ENCODE data around the gene CPSF7.
"Not testable (repeated sequence)": the region's sequence is repeated elsewhere in the genome, so short reads cannot be mapped to it uniquely, and the experiment has no call there.

CPSF7 gene

GRCh38 chr11:61383859-61384258 is 45.9 kb downstream of the CPSF7 start:
- DNase-seq = not testable (repeated sequence)

GRCh38 chr11:61380884-61381283 is 48.9 kb downstream of the CPSF7 start:
- no peak for DNase-seq

- no peak for DNase-seq
These were observed 51.0 kb downstream of the CPSF7 start for GRCh38 chr11:61378713-61379313.

GRCh38 chr11:61377461-61378160 is 52.2 kb downstream of the CPSF7 start:
- DNase-seq = no peak

GRCh38 chr11:61375761-61376108 is 54.0 kb downstream of the CPSF7 start:
- DNase-seq = no peak

- no peak for DNase-seq
These were observed 56.9 kb downstream of the CPSF7 start for GRCh38 chr11:61372659-61373420.

GRCh38 chr11:61370349-61371005 is 59.3 kb downstream of the CPSF7 start:
- no peak for DNase-seq

GRCh38 chr11:61369372-61370348 is 60.1 kb downstream of the CPSF7 start:
- DNase-seq = no peak

GRCh38 chr11:61368646-61369045 is 61.1 kb downstream of the CPSF7 start:
- no peak for DNase-seq

GRCh38 chr11:61367406-61367805 is 62.4 kb downstream of the CPSF7 start:
- no peak for DNase-seq

GRCh38 chr11:61364012-61364675 is 65.6 kb downstream of the CPSF7 start:
- DNase-seq = no peak

- DNase-seq = no peak
These were observed 67.3 kb downstream of the CPSF7 start for GRCh38 chr11:61362542-61362875.

- DNase-seq = peak; percentile 92
These were observed 67.8 kb downstream of the CPSF7 start, which contains the start of the genes CYB561A3 and TMEM138 for GRCh38 chr11:61361741-61362541. TSS of gene CYB561A3 (minus strand) at chr11:61361882. CDS start at chr11:61356713, 5,169 bp downstream. TSS of gene TMEM138 (plus strand) at chr11:61362374. CDS start at chr11:61364391, 2,017 bp downstream.

- DNase-seq = no peak
These were observed 68.5 kb downstream of the CPSF7 start for GRCh38 chr11:61361237-61361740.

- DNase-seq = no peak
These were observed 70.3 kb downstream of the CPSF7 start for GRCh38 chr11:61359516-61359915.

- DNase-seq = no peak
These were observed 71.2 kb downstream of the CPSF7 start for GRCh38 chr11:61358566-61358965.

GRCh38 chr11:61357894-61358239 is 71.9 kb downstream of the CPSF7 start:
- no peak for DNase-seq

- no peak for DNase-seq
These were observed 72.4 kb downstream of the CPSF7 start for GRCh38 chr11:61357233-61357893.

GRCh38 chr11:61356706-61357105 is 73.1 kb downstream of the CPSF7 start:
- no peak for DNase-seq

GRCh38 chr11:61354208-61354607 is 75.6 kb downstream of the CPSF7 start:
- DNase-seq = no peak
